ENCODE data around the gene BHLHA15.
"Not testable (repeated sequence)": the region's sequence is repeated elsewhere in the genome, so short reads cannot be mapped to it uniquely, and the experiment has no call there.

The BHLHA15 gene

DNA sequence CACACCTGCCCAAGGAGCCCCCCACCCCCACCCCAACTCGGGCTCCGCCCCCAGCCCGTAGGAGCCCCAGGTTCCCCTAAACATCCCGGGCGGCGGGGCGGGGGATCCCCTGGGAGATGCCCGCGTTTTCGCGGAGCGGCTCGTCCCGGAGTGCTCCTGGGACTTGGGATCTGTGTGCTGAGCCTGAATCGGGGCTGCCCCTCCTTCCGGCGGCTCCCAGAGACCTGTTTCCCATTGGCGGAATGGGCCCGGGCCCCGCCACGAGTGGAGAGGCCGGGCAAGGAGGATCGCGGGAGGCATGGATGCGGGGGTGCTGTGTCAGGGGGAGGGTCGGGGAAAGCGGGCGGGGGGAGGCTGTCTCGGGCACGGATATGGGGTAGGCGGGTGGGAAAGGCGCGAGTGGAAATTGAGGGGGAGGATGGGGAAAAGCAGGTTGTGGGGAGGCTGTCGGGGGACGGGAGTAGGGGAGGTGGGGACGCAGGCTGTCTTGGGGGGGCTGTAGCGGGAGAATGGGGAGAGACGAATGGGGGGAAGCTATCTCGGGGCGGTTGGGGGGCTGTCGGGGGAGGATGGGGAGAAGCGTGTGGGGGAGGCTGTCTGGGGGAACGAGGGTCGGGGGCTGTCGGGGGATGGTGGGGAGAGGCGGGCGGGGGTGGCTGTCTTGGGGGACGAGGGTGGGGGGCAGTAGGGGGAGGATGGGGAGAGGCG lies 572 bp upstream of the BHLHA15 start:
- DNase-seq (ENCODE audit: low spot score), result no peak

DNA sequence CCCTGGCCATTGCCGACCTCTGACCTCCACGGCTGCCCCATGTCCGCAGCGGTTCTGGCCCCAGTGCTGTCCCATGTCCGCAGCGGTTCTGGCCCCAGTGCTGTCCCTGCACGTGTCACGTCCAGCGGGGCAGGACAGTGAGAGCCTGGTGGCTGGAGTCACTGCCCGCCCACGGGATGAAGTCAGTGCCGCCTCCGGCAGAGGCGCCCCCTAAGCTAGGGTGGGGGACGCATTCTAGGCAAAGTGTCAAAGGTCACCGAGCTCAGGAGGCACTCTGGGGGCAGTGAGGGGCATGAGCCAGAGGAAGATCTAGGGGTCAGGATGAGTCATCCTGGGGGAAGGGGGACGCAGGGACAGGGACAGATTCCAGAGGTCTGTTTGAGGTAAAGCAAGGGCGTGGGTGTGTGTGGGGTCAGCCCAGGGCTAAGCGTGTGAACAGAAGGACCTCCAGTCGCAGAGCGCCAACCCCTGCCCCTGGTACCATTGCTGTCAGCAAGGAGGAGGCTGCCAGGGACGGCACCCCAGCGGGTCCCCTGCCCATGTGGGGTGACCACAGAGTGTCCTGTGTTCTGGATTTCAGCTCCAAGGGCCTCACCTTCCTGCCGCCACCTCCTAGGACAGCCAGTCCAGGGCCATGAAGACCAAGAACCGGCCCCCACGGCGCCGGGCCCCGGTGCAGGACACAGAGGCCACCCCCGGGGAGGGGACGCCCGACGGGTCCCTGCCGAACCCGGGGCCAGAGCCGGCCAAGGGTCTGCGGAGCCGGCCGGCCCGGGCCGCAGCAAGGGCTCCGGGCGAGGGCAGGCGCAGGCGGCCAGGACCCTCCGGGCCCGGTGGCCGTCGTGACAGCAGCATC lies 665 bp downstream of the BHLHA15 start:
- no peak for DNase-seq (ENCODE audit: low spot score)

GRCh38 chr7:98212532-98213041 lies 1.3 kb downstream of the BHLHA15 start:
- no peak for DNase-seq (ENCODE audit: low spot score)

- DNase-seq (ENCODE audit: low spot score), result no peak
Measured at GRCh38 chr7:98213296-98213887, 2.2 kb downstream of the BHLHA15 start.

GRCh38 chr7:98213888-98214810 lies 2.9 kb downstream of the BHLHA15 start:
- no peak for DNase-seq (ENCODE audit: low spot score)

- DNase-seq (ENCODE audit: low spot score), result no peak
Measured at GRCh38 chr7:98214811-98215321, 3.6 kb downstream of the BHLHA15 start.

DNA sequence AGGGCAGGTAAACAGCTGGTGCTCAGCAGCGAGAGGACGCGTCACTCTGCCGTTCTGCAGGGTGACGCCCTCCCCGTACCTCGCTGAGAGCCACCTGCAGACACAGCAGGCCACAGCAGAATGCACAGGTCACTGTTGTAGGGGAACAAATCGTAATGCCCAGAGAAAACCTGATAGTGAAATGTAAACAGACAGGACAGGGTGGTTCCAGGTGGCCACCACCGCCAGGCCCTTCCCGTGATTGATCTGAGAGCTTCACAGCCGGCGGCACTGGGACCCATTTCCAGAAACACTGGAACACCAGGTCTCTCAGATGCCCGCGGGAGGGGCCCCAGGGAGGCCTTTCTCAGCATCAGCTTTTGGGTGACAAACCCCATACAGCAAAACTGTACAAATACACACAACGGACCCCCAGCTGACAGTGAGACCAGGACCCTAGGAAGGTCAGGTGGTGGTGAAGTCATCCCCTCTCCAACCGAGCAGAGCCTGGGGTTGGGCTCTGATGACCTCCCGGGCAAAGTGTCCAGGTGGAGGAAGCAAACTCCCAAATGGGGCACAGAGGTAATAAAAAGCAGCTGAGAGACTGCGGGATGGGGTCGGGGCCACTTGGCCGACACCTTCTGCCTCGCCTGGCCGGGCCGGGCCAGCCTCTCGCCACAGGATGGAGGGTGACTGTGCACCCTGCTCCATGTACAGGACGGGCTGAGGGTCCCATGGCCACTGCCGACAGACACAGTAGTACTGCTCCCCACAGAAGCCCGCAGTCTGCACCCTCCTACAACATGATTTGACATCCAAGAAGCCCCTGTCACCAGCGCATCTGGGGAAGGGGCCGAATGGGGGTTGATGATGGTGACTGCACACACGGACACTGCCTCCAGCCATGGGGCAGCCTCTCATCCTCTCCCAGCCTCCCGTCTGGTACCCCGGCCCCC lies 4.6 kb downstream of the BHLHA15 start:
- DNase-seq (ENCODE audit: low spot score), result no peak

DNA sequence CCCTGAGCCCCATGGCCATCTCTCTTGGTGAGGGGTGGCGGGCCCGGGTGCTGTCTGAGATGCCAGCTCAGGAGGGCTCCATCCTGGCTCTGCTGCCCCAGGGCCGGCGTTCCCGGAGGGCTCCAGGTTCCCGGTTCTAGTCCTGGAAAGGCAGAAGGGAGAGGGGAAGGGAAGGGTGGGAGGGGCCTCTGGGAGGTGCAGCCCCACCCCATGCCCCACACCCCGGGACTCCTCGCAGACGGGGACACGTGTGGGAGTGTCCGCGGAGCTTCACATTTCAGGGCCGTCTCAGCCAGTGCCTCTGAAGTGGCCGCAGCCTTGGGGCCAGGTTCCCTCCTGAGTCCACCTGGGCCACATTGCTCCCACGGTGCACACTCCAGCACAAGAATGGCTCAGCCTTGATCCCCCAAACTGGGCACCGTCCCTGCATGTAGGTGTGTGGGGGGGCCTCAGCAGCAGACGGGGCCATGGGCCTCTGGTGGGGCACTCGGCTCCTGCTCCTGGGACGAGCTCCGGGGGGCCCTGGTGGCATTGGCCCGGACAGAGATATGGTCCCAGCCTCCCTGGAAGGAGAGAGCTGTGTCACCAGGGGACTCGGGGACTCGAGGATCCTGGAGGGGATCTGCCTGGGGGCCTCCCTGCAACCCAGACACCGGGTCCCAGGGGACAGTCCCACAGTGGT lies 5.8 kb downstream of the BHLHA15 start:
- DNase-seq (ENCODE audit: low spot score), result no peak

DNA sequence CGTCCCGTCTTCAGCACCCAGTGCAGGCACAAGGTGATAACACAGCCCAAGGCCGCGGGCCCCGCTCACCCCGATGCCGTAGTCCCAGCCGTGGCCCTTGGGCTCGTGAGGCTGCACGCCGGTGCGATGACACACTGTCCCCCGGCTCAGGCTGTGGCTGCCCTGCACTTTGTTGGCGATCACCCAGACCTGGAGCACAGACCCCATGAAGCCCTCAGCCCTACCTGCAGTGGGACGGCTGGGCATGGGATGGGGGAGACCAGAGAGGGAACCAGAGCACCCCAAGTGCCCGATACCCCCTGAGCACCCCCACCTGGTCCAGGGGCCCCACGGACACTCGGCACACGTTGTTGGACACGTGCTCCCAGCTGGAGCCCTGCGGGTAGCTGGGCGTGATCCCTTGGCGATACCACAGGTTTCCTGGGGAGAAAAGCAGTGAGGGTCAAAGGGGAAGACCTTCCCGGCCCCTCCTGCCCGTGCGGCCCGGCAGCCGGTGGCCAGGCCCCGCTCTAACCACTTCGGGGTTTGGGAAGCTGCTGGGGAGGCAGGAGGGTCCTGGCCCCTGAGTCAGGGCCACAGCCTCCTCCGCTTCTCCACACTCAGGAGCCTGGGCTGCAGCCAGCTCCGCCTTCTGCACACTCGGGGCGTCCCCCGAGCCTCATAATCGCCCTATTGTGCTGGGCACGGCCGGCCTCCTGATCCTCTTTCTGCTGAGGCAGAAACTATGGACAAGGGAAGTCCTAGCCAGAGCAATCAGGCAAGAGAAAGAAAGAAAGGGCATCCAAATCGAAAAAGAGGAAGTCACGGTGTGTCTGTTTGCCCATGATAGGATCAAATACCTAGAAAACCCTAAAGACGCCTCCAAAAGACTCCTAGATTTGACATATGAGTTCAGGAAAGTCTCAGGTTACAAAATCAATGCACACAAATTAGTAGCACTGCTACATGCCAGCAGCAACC lies 6.7 kb downstream of the BHLHA15 start:
- DNase-seq (ENCODE audit: low spot score), result no peak

DNA sequence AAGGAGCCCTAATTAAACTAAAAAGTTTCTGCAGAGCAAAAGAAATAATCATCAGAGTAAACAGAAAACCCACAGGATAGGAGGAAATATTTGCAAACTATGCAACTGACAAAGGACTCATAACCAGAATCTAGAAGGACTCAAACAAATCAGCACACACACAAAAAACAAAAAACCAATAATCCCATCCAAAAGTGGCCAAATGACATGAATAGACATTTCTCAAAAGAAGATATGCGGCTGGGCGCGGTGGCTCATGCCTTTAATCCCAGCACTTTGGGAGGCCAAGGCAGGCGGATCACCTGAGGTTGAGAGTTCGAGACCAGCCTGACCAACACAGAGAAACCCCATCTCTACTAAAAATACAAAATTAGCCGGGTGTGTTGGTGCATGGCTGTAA lies 8.1 kb downstream of the BHLHA15 start:
- DNase-seq (ENCODE audit: low spot score), result not testable (repeated sequence)

DNA sequence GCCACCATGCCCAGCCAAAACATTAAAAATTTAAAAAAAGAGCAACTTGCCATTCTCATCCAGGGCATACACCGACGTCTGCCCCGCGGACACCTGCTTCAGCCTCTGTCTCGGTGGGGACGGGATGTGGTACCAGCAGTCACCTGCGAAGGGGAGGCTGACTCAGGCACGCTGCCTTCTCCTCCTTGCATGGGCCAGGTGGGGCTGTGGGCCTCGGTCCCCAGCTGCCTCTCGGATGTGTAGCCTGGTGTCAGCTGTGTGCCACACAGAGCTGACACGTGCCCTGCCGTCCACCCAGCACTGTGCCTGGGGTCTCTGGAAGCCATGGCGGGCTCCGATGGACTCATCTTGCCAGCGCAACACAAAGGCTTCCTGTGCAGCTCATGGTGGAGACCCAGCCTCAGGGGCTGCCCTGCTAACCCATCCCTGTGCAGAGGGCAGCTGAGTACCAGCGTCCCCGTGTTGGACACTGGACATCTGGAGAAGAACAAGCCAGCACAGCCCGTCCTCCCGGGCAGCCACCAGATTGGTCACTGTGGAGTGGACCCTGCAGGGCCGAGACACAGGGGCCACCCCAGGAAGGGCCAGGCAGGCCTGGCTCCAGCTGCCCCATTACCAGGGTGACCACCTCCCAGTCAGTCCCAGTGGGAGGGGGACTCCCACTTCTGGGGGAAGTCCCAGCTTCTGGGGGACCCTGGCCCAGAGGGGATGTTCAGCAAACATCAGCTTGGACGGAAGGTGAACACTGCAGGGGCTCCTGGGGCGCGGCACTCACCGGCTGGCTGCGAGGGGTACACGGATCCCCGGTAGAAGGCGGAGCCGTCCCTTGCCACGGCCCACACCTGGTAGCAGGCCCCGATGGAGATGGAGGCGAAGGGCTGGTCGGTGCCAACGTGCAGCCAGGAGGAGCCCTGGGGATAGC lies 10.6 kb downstream of the BHLHA15 start:
- no peak for DNase-seq (ENCODE audit: low spot score)

- DNase-seq (ENCODE audit: low spot score), result no peak
Measured at GRCh38 chr7:98222533-98223195, 11.4 kb downstream of the BHLHA15 start.

- DNase-seq (ENCODE audit: low spot score), result no peak
Measured at GRCh38 chr7:98223351-98223897, 12.2 kb downstream of the BHLHA15 start.

- no peak for DNase-seq (ENCODE audit: low spot score)
Measured at GRCh38 chr7:98223898-98224700, 12.9 kb downstream of the BHLHA15 start.

DNA sequence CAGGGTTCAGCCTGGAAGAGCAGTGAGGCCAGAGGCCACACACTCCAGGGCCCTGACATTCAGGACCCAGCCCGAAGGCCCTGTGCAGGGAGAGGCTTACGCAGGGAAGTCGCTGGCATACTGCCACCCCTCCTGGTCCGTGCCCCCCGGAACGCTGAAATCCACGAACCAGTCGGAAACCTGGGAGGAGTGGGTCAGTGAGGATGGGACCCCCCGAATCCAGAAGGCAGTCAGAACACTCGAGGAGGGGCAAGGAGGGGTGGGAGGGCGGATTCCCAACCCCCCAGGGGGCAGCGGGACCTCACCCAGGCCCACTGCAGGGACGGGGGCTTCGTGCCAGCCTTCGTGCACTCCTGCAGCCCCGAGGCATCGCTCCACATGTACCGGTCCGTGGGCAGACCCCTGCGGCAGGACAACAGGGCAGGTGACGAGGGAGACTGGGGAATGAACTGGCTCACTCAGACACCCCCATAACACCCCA lies 13.5 kb downstream of the BHLHA15 start:
- DNase-seq (ENCODE audit: low spot score), result no peak
